KMS-11 (cell line): Measurements from ENCODE around the gene TBC1D4.

ENCODE experiments used
- H2AFZ ChIP-seq: fragments of 200-600 bp; sonication (generic); 2 replicates; pipeline ENCODE4 v1.6.1; 2016; ENCODE audit warnings: antibody characterized with exemption, mixed run types, low read depth
- H3K27ac ChIP-seq: fragments of 200-600 bp; sonication (generic); 2 replicates; pipeline ENCODE4 v1.6.1; 2016; ENCODE audit warnings: mild to moderate bottlenecking, mixed run types
- H3K27me3 ChIP-seq: fragments of 200-600 bp; sonication (generic); 2 replicates; pipeline ENCODE4 v1.6.1; 2017; ENCODE audit warnings: mild to moderate bottlenecking, low read depth, mixed run types, moderate library complexity; ENCODE audit not compliant: insufficient read depth
- H3K36me3 ChIP-seq: fragments of 200-600 bp; sonication (generic); 2 replicates; pipeline ENCODE4 v1.6.1; 2017; ENCODE audit warnings: mild to moderate bottlenecking, mixed run types; ENCODE audit not compliant: insufficient read depth
- H3K4me1 ChIP-seq: fragments of 200-600 bp; sonication (generic); 2 replicates; pipeline ENCODE4 v1.6.1; 2016; ENCODE audit warnings: mild to moderate bottlenecking, low read depth, mixed run types; ENCODE audit not compliant: poor library complexity, severe bottlenecking
- H3K4me2 ChIP-seq: fragments of 200-600 bp; sonication (generic); 2 replicates; pipeline ENCODE4 v1.7.0; 2016; ENCODE audit warnings: mild to moderate bottlenecking, mixed run types
- H3K4me3 ChIP-seq: fragments of 200-600 bp; sonication (generic); IDR thresholded peaks from 2 replicates; pipeline ENCODE4 v1.6.1; 2017; ENCODE audit warnings: low read depth, low read length, mixed read lengths; ENCODE audit not compliant: insufficient read depth
- H3K79me2 ChIP-seq: fragments of 200-600 bp; sonication (generic); 2 replicates; pipeline ENCODE4 v1.6.1; 2016; ENCODE audit warnings: low read depth, mixed run types; ENCODE audit not compliant: insufficient read depth
- H3K9ac ChIP-seq: fragments of 200-600 bp; sonication (generic); 2 replicates; pipeline ENCODE4 v1.6.1; 2016; ENCODE audit warnings: mild to moderate bottlenecking, mixed run types
- H4K20me1 ChIP-seq: fragments of 200-600 bp; sonication (generic); 2 replicates; pipeline ENCODE4 v1.6.1; 2016; ENCODE audit warnings: mild to moderate bottlenecking, mixed run types; ENCODE audit not compliant: insufficient read depth
- TF ChIP-seq, protein P1 (sequence below): fragments of 200-600 bp; sonication (generic); conservative IDR thresholded peaks from 2 replicates; pipeline ENCODE4 v1.6.1; 2017; ENCODE audit warnings: low read depth, mild to moderate bottlenecking, antibody characterized with exemption, low read length, moderate library complexity, mixed read lengths

The TBC1D4 gene

DNA sequence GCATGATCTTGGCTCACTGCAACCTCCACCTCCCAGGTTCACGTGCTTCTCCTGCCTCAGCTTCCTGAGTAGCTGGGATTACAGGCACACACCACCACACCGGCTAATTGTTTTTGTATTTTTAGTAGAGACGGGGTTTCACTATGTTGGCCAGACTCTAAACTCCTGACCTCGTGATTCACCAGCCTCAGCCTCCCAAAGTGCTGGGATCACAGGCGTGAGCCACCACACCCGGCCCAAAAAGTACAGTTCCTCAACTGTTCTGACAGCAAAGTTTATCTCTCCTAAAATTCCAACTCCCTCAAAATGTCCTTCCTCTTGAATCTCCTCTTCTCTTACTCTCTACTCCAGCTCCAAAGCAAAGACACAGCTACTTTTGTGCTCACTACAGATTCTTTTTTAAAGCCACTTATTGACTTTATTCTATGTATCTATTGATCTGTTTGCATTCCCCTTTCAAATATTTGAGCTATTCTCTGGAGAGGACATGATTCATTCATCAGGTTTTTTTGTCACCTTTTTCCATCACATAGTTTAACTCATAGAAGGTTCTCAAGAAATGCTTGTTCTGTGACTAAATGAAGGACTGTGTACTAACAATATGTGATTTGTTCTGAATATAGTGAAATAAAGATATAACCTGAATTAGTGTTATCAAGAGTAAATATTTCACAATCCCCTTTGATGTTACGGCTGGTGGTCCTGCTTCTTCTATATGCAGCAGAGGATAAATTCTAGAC, 142.2 kb downstream of the TBC1D4 start:
- no peaks in the 10 kb centered on the region for H3K4me1 ChIP-seq
- no peak overlapping the region for H3K4me2 ChIP-seq
- H3K27me3 ChIP-seq, result no peaks in the 10 kb centered on the region
- TF ChIP-seq, protein P1, sequence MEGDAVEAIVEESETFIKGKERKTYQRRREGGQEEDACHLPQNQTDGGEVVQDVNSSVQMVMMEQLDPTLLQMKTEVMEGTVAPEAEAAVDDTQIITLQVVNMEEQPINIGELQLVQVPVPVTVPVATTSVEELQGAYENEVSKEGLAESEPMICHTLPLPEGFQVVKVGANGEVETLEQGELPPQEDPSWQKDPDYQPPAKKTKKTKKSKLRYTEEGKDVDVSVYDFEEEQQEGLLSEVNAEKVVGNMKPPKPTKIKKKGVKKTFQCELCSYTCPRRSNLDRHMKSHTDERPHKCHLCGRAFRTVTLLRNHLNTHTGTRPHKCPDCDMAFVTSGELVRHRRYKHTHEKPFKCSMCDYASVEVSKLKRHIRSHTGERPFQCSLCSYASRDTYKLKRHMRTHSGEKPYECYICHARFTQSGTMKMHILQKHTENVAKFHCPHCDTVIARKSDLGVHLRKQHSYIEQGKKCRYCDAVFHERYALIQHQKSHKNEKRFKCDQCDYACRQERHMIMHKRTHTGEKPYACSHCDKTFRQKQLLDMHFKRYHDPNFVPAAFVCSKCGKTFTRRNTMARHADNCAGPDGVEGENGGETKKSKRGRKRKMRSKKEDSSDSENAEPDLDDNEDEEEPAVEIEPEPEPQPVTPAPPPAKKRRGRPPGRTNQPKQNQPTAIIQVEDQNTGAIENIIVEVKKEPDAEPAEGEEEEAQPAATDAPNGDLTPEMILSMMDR, result no peak
- H3K79me2 ChIP-seq, result no peaks in the 10 kb centered on the region
- H2AFZ ChIP-seq, result no peak overlapping the region
- H3K36me3 ChIP-seq, result no peaks in the 10 kb centered on the region
- no peaks in the 10 kb centered on the region for H4K20me1 ChIP-seq
- no peak overlapping the region for H3K27ac ChIP-seq
- no peak overlapping the region for H3K9ac ChIP-seq
- no peak overlapping the region for H3K4me3 ChIP-seq

DNA sequence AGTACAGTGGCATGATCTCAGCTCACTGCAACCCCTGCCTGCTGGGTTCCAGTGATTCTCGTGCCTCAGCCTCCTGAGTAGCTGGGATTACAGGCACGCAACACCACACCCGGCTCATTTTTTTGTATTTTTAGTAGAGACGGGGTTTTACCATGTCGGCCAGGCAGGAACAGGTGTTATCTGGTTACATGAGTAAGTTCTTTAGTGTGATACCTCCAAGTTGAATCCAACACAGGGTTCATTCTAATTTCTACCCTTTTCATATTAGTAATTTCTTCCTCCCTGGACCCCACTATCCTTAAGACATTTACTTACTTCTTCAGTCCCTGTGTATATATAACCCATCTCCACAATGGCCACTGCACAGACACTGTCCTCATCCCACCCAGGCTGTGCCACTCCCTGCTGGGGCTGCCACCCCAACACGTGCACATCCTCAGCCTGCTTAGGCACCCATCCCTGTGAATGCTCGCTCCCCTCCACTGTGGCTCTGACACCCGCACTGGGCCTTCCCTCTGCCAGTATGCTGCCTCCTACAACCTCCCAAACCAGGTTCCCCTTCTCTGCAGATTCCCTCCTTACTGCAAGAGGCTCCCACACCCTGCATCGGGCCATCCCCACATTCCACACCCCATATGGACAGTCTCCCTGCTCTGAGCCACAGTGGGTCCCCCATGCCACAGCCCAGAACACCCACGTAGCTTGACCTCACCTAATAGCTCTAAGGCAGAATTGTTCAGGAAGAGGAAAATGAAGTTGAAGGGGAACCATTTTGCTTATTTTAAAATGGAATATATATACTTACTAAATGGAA, 147.1 kb downstream of the TBC1D4 start:
- H3K27me3 ChIP-seq, result no peaks in the 10 kb centered on the region
- H3K9ac ChIP-seq, result no peak overlapping the region
- no peak overlapping the region for H3K4me3 ChIP-seq
- no peak overlapping the region for H2AFZ ChIP-seq
- H3K36me3 ChIP-seq, result no peaks in the 10 kb centered on the region
- H4K20me1 ChIP-seq, result no peaks in the 10 kb centered on the region
- H3K27ac ChIP-seq, result no peak overlapping the region
- H3K79me2 ChIP-seq, result no peaks in the 10 kb centered on the region
- TF ChIP-seq, protein P1, result no peak
- H3K4me1 ChIP-seq, result no peaks in the 10 kb centered on the region
- H3K4me2 ChIP-seq, result no peak overlapping the region

DNA sequence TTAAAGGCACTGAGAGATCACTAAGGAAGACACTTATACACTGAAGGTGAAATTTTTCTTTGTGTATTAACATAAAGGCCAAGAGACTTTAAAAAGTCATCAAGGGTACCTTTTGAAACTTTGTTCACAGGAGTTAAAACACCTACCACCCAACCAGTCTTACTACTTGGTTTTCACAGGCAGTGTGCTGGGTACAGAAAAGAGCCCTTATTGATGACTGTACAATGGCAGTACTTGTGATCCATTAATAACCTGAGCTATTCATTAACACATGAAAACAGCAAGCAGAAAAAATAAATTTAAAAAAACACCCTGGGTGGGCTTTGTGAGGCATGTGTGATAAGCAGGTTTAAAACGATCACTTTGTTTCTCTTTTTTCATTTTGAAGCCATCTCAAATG, 148.9 kb downstream of the TBC1D4 start:
- Histone ChIP-seq H3K9ac (no peak overlapping the region), H3K4me1 (no peaks in the 10 kb centered on the region), H3K79me2 (no peaks in the 10 kb centered on the region), H2AFZ (no peak overlapping the region), H3K36me3 (no peaks in the 10 kb centered on the region), H3K4me3 (no peak overlapping the region), H3K4me2 (no peak overlapping the region), H3K27me3 (no peaks in the 10 kb centered on the region), H4K20me1 (no peaks in the 10 kb centered on the region), H3K27ac (no peak overlapping the region)
- TF ChIP-seq, protein P1, result no peak

DNA sequence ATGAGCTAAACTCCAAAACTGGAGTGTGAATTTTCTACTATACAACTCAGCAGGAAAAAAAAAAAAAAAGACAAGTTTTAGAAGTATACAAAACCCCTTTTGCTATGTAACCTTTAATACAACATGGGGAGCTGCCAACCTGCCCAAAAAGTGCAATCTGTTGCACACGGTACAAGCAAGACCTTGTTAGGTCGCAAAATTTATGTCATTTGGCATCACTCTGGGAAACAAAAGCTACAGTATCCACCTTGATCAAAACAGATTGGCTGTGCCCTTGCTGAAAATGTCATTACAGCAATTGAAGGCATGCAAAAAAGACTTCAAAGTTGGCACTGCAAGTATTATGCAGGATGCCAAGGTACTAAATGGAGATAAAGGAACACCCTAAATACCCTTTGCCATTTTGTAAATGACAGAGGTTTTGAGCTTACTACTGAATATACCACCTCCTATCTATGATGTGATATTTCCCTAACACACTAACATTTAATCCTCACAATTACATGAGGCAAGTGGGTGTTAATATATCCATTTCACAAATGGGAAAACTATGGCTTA, 150.1 kb downstream of the TBC1D4 start:
- no peaks in the 10 kb centered on the region for H3K79me2 ChIP-seq
- H3K9ac ChIP-seq, result no peak overlapping the region
- H3K27ac ChIP-seq, result no peak overlapping the region
- H2AFZ ChIP-seq, result no peak overlapping the region
- H3K4me1 ChIP-seq, result no peaks in the 10 kb centered on the region
- H3K4me2 ChIP-seq, result no peak overlapping the region
- H3K27me3 ChIP-seq, result no peaks in the 10 kb centered on the region
- TF ChIP-seq, protein P1, result no peak
- H3K36me3 ChIP-seq, result no peaks in the 10 kb centered on the region
- H4K20me1 ChIP-seq, result no peaks in the 10 kb centered on the region
- no peak overlapping the region for H3K4me3 ChIP-seq
